DOHH2 (cell line): ENCODE results near the gene CAMKMT.
A peak's percentile ranks its signal among the peaks of the same experiment; 100 is the strongest.

ENCODE experiments used
- H3F3A ChIP-seq: fragments of 200-600 bp; sonication (generic), shearing (Covaris generic); 2 replicates; pipeline ENCODE4 v1.6.0; 2016; ENCODE audit warnings: antibody characterized with exemption, mild to moderate bottlenecking; ENCODE audit not compliant: control insufficient read depth, insufficient read depth
- H3K27ac ChIP-seq: fragments of 200-600 bp; sonication (generic); 2 replicates; pipeline ENCODE4 v1.5.1; 2014; ENCODE audit warnings: low read depth, mild to moderate bottlenecking, low read length, moderate library complexity
- H3K27me3 ChIP-seq: fragments of 200-600 bp; sonication (generic); 2 replicates; pipeline ENCODE4 v1.6.1; 2014; ENCODE audit warnings: mild to moderate bottlenecking, low read length, mixed read lengths; ENCODE audit not compliant: control insufficient read depth
- H3K36me3 ChIP-seq: fragments of 200-600 bp; sonication (generic); 2 replicates; pipeline ENCODE4 v1.6.1; 2014; ENCODE audit warnings: mild to moderate bottlenecking, low read length, moderate library complexity, mixed read lengths; ENCODE audit not compliant: control insufficient read depth
- H3K4me1 ChIP-seq: fragments of 200-600 bp; sonication (generic); 2 replicates; pipeline ENCODE4 v1.6.1; 2014; ENCODE audit warnings: mild to moderate bottlenecking, low read length, mixed read lengths; ENCODE audit not compliant: control insufficient read depth
- H3K4me2 ChIP-seq: fragments of 200-600 bp; sonication (generic); 2 replicates; pipeline ENCODE4 v1.6.0; 2014; ENCODE audit warnings: mild to moderate bottlenecking, low read length, moderate library complexity
- H3K4me3 ChIP-seq: fragments of 200-600 bp; sonication (generic); 2 replicates; pipeline ENCODE4 v1.5.1; 2014; ENCODE audit warnings: mild to moderate bottlenecking, low read length, mixed read lengths
- H3K79me2 ChIP-seq: fragments of 200-600 bp; sonication (generic); 2 replicates; pipeline ENCODE4 v1.6.1; 2014; ENCODE audit warnings: mild to moderate bottlenecking, low read length, mixed read lengths; ENCODE audit not compliant: control insufficient read depth
- H3K9me2 ChIP-seq: fragments of 200-600 bp; sonication (generic); replicated peaks from 2 replicates; pipeline ENCODE4 v1.6.1; 2014; ENCODE audit warnings: mild to moderate bottlenecking, low read length, mixed read lengths; ENCODE audit not compliant: control insufficient read depth
- H3K9me3 ChIP-seq: fragments of 200-600 bp; sonication (generic); 2 replicates; pipeline ENCODE4 v1.6.1; 2014; ENCODE audit warnings: antibody characterized with exemption, low read length, mixed read lengths; ENCODE audit not compliant: control insufficient read depth, insufficient read depth
- H4K20me1 ChIP-seq: fragments of 200-600 bp; sonication (generic); 2 replicates; pipeline ENCODE4 v1.6.0; 2014; ENCODE audit warnings: low read depth, mild to moderate bottlenecking, antibody characterized with exemption, low read length, moderate library complexity; ENCODE audit not compliant: control insufficient read depth, insufficient read depth
- EZH2phosphoT487 ChIP-seq: fragments of 200-600 bp; sonication (generic); IDR thresholded peaks from 2 replicates; pipeline ENCODE4 v1.6.1; 2017; ENCODE audit warnings: borderline replicate concordance, mild to moderate bottlenecking, antibody characterized with exemption, low read length, moderate library complexity, mixed read lengths
- TF ChIP-seq, protein P1 (sequence below): fragments of 200-600 bp; sonication (generic); IDR thresholded peaks from one replicate; pipeline ENCODE4 v1.5.1; 2014; ENCODE audit warnings: antibody characterized with exemption, mild to moderate bottlenecking, low read depth, low read length; ENCODE audit not compliant: poor library complexity, severe bottlenecking

The CAMKMT gene

DNA sequence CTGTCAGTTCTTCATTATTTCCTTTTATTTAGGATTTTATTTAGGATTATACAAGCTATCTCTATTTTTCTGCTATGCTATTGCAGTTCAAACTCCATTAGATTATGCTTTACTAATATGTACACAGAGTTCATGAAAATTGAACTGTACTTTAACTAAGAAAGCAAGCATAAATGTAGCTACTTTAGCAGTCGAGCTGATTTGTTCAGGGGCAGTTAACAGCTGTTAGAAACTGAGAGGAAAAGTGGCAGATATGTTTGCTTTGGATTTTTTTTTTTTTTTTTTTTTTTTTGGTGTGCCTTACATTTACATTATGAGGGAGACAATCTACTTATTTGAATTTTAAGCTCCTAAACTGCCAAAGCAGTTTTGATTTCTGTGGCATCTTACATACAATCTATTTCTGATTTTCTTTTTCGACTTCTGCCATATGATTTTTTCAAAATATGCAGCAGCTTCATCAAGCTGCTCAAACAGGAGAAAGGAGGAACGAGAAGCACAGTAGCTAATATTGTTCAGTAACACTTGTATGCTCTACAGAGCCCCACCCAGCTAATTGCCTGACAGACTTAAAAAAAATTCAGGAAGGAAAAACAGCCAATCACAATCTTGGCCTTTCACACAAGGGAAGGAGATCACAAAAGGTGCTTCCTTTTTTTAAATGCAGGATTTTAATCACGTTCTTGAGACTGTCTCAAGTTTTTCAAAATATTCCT lies 346.4 kb downstream of the CAMKMT start:
- H3K4me3 ChIP-seq, result peak overlapping the region; percentile 73
- no peaks in the 10 kb centered on the region for H3K9me3 ChIP-seq
- H3K27ac ChIP-seq, result peak overlapping the region; percentile 82
- H3K79me2 ChIP-seq, result no peaks in the 10 kb centered on the region
- no peaks in the 10 kb centered on the region for H3K9me2 ChIP-seq
- peaks cover 53% of the 10 kb centered on the region for H3K4me1 ChIP-seq
- H3K36me3 ChIP-seq, result no peaks in the 10 kb centered on the region
- H3K27me3 ChIP-seq, result no peaks in the 10 kb centered on the region
- H3F3A ChIP-seq, result peaks cover 18% of the 10 kb centered on the region
- TF ChIP-seq, protein P1, sequence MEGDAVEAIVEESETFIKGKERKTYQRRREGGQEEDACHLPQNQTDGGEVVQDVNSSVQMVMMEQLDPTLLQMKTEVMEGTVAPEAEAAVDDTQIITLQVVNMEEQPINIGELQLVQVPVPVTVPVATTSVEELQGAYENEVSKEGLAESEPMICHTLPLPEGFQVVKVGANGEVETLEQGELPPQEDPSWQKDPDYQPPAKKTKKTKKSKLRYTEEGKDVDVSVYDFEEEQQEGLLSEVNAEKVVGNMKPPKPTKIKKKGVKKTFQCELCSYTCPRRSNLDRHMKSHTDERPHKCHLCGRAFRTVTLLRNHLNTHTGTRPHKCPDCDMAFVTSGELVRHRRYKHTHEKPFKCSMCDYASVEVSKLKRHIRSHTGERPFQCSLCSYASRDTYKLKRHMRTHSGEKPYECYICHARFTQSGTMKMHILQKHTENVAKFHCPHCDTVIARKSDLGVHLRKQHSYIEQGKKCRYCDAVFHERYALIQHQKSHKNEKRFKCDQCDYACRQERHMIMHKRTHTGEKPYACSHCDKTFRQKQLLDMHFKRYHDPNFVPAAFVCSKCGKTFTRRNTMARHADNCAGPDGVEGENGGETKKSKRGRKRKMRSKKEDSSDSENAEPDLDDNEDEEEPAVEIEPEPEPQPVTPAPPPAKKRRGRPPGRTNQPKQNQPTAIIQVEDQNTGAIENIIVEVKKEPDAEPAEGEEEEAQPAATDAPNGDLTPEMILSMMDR, result no peak
- TF ChIP-seq EZH2phosphoT487, result no peak
- H4K20me1 ChIP-seq, result no peaks in the 10 kb centered on the region
- H3K4me2 ChIP-seq, result peak overlapping the region; percentile 95

DNA sequence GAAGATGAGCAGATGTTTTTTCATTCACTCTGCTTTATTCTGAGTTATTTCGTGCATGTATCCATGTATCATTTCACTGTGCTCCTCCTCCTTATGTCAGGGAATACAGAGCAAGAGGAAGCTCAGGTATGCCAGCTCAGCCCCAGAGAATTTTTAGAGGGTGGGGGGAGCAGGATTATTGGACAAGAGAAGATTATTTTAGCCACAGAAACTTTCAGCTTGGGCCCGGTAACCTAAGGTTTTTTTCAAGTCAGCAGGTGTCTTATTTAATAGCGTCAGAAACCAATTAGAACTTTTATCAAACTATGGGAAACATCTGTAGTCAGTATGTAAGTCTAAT lies 346.9 kb downstream of the CAMKMT start:
- Histone ChIP-seq H3K4me1 (peaks cover 58% of the 10 kb centered on the region), H3K9me2 (no peaks in the 10 kb centered on the region), H3K9me3 (no peaks in the 10 kb centered on the region), H3K27me3 (no peaks in the 10 kb centered on the region), H3K79me2 (no peaks in the 10 kb centered on the region), H3K4me2 (peak overlapping the region; percentile 95), H3K27ac (peak overlapping the region; percentile 82), H3K36me3 (no peaks in the 10 kb centered on the region), H4K20me1 (no peaks in the 10 kb centered on the region), H3F3A (peaks cover 23% of the 10 kb centered on the region), H3K4me3 (peak overlapping the region; percentile 73)
- no peak for TF ChIP-seq EZH2phosphoT487
- TF ChIP-seq, protein P1, result no peak

DNA sequence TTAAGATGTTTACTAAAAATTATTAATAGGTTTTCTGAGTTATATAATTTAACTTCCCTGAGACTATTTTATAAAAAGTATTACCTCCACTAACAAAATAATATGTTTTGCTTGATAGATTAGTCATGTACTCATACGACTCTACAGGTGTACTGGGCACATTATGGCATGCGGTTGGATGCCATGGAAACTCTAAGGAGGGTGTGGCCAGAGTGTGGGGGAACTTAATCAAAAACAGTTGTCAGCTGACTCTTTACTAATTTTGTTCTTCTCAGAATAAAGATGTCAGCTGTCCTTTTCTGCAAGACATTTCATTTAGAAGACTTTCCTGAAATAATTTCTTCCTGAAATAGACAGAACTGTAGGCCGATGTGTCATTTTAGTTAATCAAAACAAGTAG lies 351.4 kb downstream of the CAMKMT start:
- Histone ChIP-seq H3K27me3 (no peaks in the 10 kb centered on the region), H3K27ac (peak overlapping the region; percentile 79), H3K79me2 (no peaks in the 10 kb centered on the region), H3K4me2 (peak overlapping the region; percentile 81), H3F3A (peaks cover 29% of the 10 kb centered on the region), H3K9me3 (no peaks in the 10 kb centered on the region), H3K9me2 (no peaks in the 10 kb centered on the region), H4K20me1 (no peaks in the 10 kb centered on the region), H3K36me3 (no peaks in the 10 kb centered on the region), H3K4me1 (peaks cover 65% of the 10 kb centered on the region), H3K4me3 (peak overlapping the region; percentile 64)
- TF ChIP-seq EZH2phosphoT487, result no peak

DNA sequence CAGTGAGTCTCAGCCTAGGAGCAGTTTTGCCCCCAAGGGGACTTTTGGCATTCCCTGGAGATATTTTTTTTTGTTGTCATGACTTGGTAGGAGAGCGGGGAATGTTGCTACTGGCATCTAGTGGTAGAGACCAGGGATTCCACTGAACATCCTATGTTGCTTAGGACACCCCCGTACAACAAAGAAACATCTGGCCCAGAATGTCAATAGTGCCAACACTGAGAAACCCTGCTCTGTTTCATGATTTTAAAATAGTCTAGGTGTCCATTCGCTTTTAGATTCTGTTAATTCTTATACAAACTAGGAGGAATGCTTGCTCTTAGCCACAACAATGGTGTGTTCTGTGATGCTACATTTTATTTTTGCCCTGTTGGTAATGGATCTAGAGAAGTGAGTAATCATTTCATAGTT lies 353.9 kb downstream of the CAMKMT start:
- H3F3A ChIP-seq, result peaks cover 19% of the 10 kb centered on the region
- no peaks in the 10 kb centered on the region for H3K79me2 ChIP-seq

More for the DNA sequence above, 353.9 kb downstream of the CAMKMT start:
- Histone ChIP-seq H3K9me2 (no peaks in the 10 kb centered on the region), H3K4me2 (no peak overlapping the region), H3K4me3 (no peak overlapping the region), H3K9me3 (no peaks in the 10 kb centered on the region), H3K27me3 (no peaks in the 10 kb centered on the region), H4K20me1 (no peaks in the 10 kb centered on the region), H3K4me1 (peaks cover 50% of the 10 kb centered on the region), H3K27ac (no peak overlapping the region), H3K36me3 (no peaks in the 10 kb centered on the region)
- TF ChIP-seq, protein P1, result no peak
- TF ChIP-seq EZH2phosphoT487, result no peak
